ENCODE results near the gene SLF2.

SLF2 gene

GRCh38 chr10:100873146-100873826 is 39.5 kb upstream of the SLF2 start:
- DNase-seq, result peak; percentile 66
- no peak overlapping the region for H2BK5ac ChIP-seq (ENCODE audit: low read length)
- no peaks in the 10 kb centered on the region for H3K79me1 ChIP-seq (ENCODE audit: low read length)
- no peak overlapping the region for H3K4ac ChIP-seq (ENCODE audit: low read depth, low read length)
- no peaks in the 10 kb centered on the region for H3K27me3 ChIP-seq (ENCODE audit: insufficient read depth, low read length, poor library complexity)
- H3K4me2 ChIP-seq (ENCODE audit: low read length), result no peak overlapping the region
- no peak overlapping the region for H3K9ac ChIP-seq (ENCODE audit: low read length)
- H2BK120ac ChIP-seq (ENCODE audit: low read depth, low read length), result no peak overlapping the region
- H3K27ac ChIP-seq (ENCODE audit: low read depth, low read length), result no peak overlapping the region
- no peak overlapping the region for H4K8ac ChIP-seq (ENCODE audit: low read depth, low read length)
- WGBS (ENCODE audit: extremely low coverage, insufficient coverage, low lambda C conversion rate), result no CpG with 5 or more reads among the region's 7 CpGs
- no peak overlapping the region for H4K5ac ChIP-seq (ENCODE audit: low read length)
- H2AK5ac ChIP-seq (ENCODE audit: low read length), result no peak overlapping the region
- H3K4me3 ChIP-seq (ENCODE audit: low read length), result no peak overlapping the region
- H3K36me3 ChIP-seq (ENCODE audit: control insufficient read depth, insufficient read depth, low read length), result no peaks in the 10 kb centered on the region
- H2BK15ac ChIP-seq (replicated peaks; ENCODE audit: low read depth), result no peak overlapping the region
- no peak overlapping the region for H3K18ac ChIP-seq (ENCODE audit: low read length)
- H3K56ac ChIP-seq (ENCODE audit: low read length), result peak overlapping the region; percentile 78
- H3K4me1 ChIP-seq (ENCODE audit: control insufficient read depth, low read depth, low read length), result peaks cover 2% of the 10 kb centered on the region
- H3K23ac ChIP-seq (ENCODE audit: low read length), result no peak overlapping the region
- H3K79me2 ChIP-seq (ENCODE audit: control insufficient read depth, insufficient read depth, low read length), result no peaks in the 10 kb centered on the region

- Histone ChIP-seq H4K5ac (ENCODE audit: low read length) (no peak overlapping the region), H2BK5ac (ENCODE audit: low read length) (no peak overlapping the region), H3K36me3 (ENCODE audit: control insufficient read depth, insufficient read depth, low read length) (no peaks in the 10 kb centered on the region), H3K4me1 (ENCODE audit: control insufficient read depth, low read depth, low read length) (peaks cover 2% of the 10 kb centered on the region), H3K56ac (ENCODE audit: low read length) (no peak overlapping the region), H3K27me3 (ENCODE audit: insufficient read depth, low read length, poor library complexity) (no peaks in the 10 kb centered on the region), H3K18ac (ENCODE audit: low read length) (no peak overlapping the region), H3K79me2 (ENCODE audit: control insufficient read depth, insufficient read depth, low read length) (no peaks in the 10 kb centered on the region), H3K4me3 (ENCODE audit: low read length) (no peak overlapping the region), H2BK15ac (replicated peaks; ENCODE audit: low read depth) (no peak overlapping the region), H3K4me2 (ENCODE audit: low read length) (no peak overlapping the region), H2BK120ac (ENCODE audit: low read depth, low read length) (no peak overlapping the region), H3K4ac (ENCODE audit: low read depth, low read length) (no peak overlapping the region), H3K79me1 (ENCODE audit: low read length) (no peaks in the 10 kb centered on the region), H3K9ac (ENCODE audit: low read length) (no peak overlapping the region), H4K8ac (ENCODE audit: low read depth, low read length) (no peak overlapping the region), H3K27ac (ENCODE audit: low read depth, low read length) (no peak overlapping the region), H3K23ac (ENCODE audit: low read length) (no peak overlapping the region), H2AK5ac (ENCODE audit: low read length) (no peak overlapping the region)
- DNase-seq, result no peak
- WGBS (ENCODE audit: extremely low coverage, insufficient coverage, low lambda C conversion rate), result no CpG with 5 or more reads among the region's 14 CpGs
Measured at GRCh38 chr10:100873827-100874326, 38.9 kb upstream of the SLF2 start.

- Histone ChIP-seq H3K4me2 (ENCODE audit: low read length) (no peak overlapping the region), H3K23ac (ENCODE audit: low read length) (no peak overlapping the region), H3K18ac (ENCODE audit: low read length) (no peak overlapping the region), H4K8ac (ENCODE audit: low read depth, low read length) (no peak overlapping the region), H3K4ac (ENCODE audit: low read depth, low read length) (no peak overlapping the region), H2AK5ac (ENCODE audit: low read length) (no peak overlapping the region), H3K4me3 (ENCODE audit: low read length) (no peak overlapping the region), H2BK5ac (ENCODE audit: low read length) (no peak overlapping the region), H3K27me3 (ENCODE audit: insufficient read depth, low read length, poor library complexity) (no peaks in the 10 kb centered on the region), H3K56ac (ENCODE audit: low read length) (no peak overlapping the region), H2BK15ac (replicated peaks; ENCODE audit: low read depth) (no peak overlapping the region), H3K79me2 (ENCODE audit: control insufficient read depth, insufficient read depth, low read length) (no peaks in the 10 kb centered on the region), H4K5ac (ENCODE audit: low read length) (no peak overlapping the region), H3K9ac (ENCODE audit: low read length) (no peak overlapping the region), H2BK120ac (ENCODE audit: low read depth, low read length) (no peak overlapping the region), H3K36me3 (ENCODE audit: control insufficient read depth, insufficient read depth, low read length) (no peaks in the 10 kb centered on the region), H3K27ac (ENCODE audit: low read depth, low read length) (no peak overlapping the region), H3K4me1 (ENCODE audit: control insufficient read depth, low read depth, low read length) (peaks cover 2% of the 10 kb centered on the region), H3K79me1 (ENCODE audit: low read length) (no peaks in the 10 kb centered on the region)
- no peak for DNase-seq
- WGBS (ENCODE audit: extremely low coverage, insufficient coverage, low lambda C conversion rate), result no CpG with 5 or more reads among the region's 20 CpGs
Measured at GRCh38 chr10:100874702-100875483, 37.9 kb upstream of the SLF2 start.

- Histone ChIP-seq H3K4me2 (ENCODE audit: low read length) (no peak overlapping the region), H2BK15ac (replicated peaks; ENCODE audit: low read depth) (no peak overlapping the region), H2BK120ac (ENCODE audit: low read depth, low read length) (no peak overlapping the region), H3K4ac (ENCODE audit: low read depth, low read length) (no peak overlapping the region), H4K5ac (ENCODE audit: low read length) (no peak overlapping the region), H3K4me1 (ENCODE audit: control insufficient read depth, low read depth, low read length) (peaks cover 2% of the 10 kb centered on the region), H3K9ac (ENCODE audit: low read length) (no peak overlapping the region), H3K23ac (ENCODE audit: low read length) (no peak overlapping the region), H3K56ac (ENCODE audit: low read length) (no peak overlapping the region), H3K36me3 (ENCODE audit: control insufficient read depth, insufficient read depth, low read length) (no peaks in the 10 kb centered on the region), H4K8ac (ENCODE audit: low read depth, low read length) (no peak overlapping the region), H2AK5ac (ENCODE audit: low read length) (no peak overlapping the region), H3K79me1 (ENCODE audit: low read length) (no peaks in the 10 kb centered on the region), H2BK5ac (ENCODE audit: low read length) (no peak overlapping the region), H3K4me3 (ENCODE audit: low read length) (no peak overlapping the region), H3K79me2 (ENCODE audit: control insufficient read depth, insufficient read depth, low read length) (no peaks in the 10 kb centered on the region), H3K27me3 (ENCODE audit: insufficient read depth, low read length, poor library complexity) (no peaks in the 10 kb centered on the region), H3K18ac (ENCODE audit: low read length) (no peak overlapping the region), H3K27ac (ENCODE audit: low read depth, low read length) (no peak overlapping the region)
- no peak for DNase-seq
- no CpG with 5 or more reads among the region's 5 CpGs for WGBS (ENCODE audit: extremely low coverage, insufficient coverage, low lambda C conversion rate)
Measured at GRCh38 chr10:100875484-100876166, 37.1 kb upstream of the SLF2 start.

GRCh38 chr10:100876585-100877460 is 35.9 kb upstream of the SLF2 start:
- Histone ChIP-seq H2BK5ac (ENCODE audit: low read length) (no peak overlapping the region), H3K4ac (ENCODE audit: low read depth, low read length) (no peak overlapping the region), H3K4me2 (ENCODE audit: low read length) (no peak overlapping the region), H3K9ac (ENCODE audit: low read length) (no peak overlapping the region), H2BK120ac (ENCODE audit: low read depth, low read length) (no peak overlapping the region), H3K4me1 (ENCODE audit: control insufficient read depth, low read depth, low read length) (peaks cover 2% of the 10 kb centered on the region), H3K27ac (ENCODE audit: low read depth, low read length) (no peak overlapping the region), H3K79me1 (ENCODE audit: low read length) (no peaks in the 10 kb centered on the region), H3K36me3 (ENCODE audit: control insufficient read depth, insufficient read depth, low read length) (no peaks in the 10 kb centered on the region), H4K5ac (ENCODE audit: low read length) (no peak overlapping the region), H3K23ac (ENCODE audit: low read length) (no peak overlapping the region), H3K27me3 (ENCODE audit: insufficient read depth, low read length, poor library complexity) (no peaks in the 10 kb centered on the region), H3K79me2 (ENCODE audit: control insufficient read depth, insufficient read depth, low read length) (no peaks in the 10 kb centered on the region), H2AK5ac (ENCODE audit: low read length) (no peak overlapping the region), H4K8ac (ENCODE audit: low read depth, low read length) (no peak overlapping the region), H3K56ac (ENCODE audit: low read length) (no peak overlapping the region), H3K4me3 (ENCODE audit: low read length) (no peak overlapping the region), H3K18ac (ENCODE audit: low read length) (no peak overlapping the region), H2BK15ac (replicated peaks; ENCODE audit: low read depth) (no peak overlapping the region)
- no peak for DNase-seq
- no CpG with 5 or more reads among the region's 24 CpGs for WGBS (ENCODE audit: extremely low coverage, insufficient coverage, low lambda C conversion rate)
